Stimulated activated CD4-positive, alpha-beta T cell treated with anti-CD3 and anti-CD28 coated beads, Interleukin-1b, Interleukin-23, amount 100 ng/mL, for 48 hours (primary cell): ENCODE data around the gene CCDC78.
A peak's percentile ranks its signal among the peaks of the same experiment; 100 is the strongest.
"Not testable (repeated sequence)": the region's sequence is repeated elsewhere in the genome, so short reads cannot be mapped to it uniquely, and the experiment has no call there.

Experiments used
- DNase-seq: peaks from one replicate; pipeline ENCODE4 v3.0.0-alpha.2; 2020

The CCDC78 gene

GRCh38 chr16:760545-761343, 34.5 kb upstream of the CCDC78 start, which contains the start of gene MSLN:
Gene MSLN (plus strand): TSS chr16:760734. CDS start chr16:762681, 1,947 bp downstream.
- no peak for DNase-seq

GRCh38 chr16:760065-760464, 33.8 kb upstream of the CCDC78 start:
- no peak for DNase-seq

- no peak for DNase-seq
Measured at GRCh38 chr16:759110-759910, 33.1 kb upstream of the CCDC78 start.

GRCh38 chr16:756428-756827, 30.2 kb upstream of the CCDC78 start:
- DNase-seq = no peak

- DNase-seq = no peak
Measured at GRCh38 chr16:754656-755055, 28.4 kb upstream of the CCDC78 start.

- DNase-seq = not testable (repeated sequence)
Measured at GRCh38 chr16:754121-754607, 27.9 kb upstream of the CCDC78 start.

GRCh38 chr16:752007-752312, 25.7 kb upstream of the CCDC78 start:
- no peak for DNase-seq

GRCh38 chr16:751152-752006, 25.1 kb upstream of the CCDC78 start:
- no peak for DNase-seq

- no peak for DNase-seq
Measured at GRCh38 chr16:750485-750884, 24.2 kb upstream of the CCDC78 start.

- DNase-seq = no peak
Measured at GRCh38 chr16:749010-749409, 22.8 kb upstream of the CCDC78 start.

GRCh38 chr16:747978-748746, 21.9 kb upstream of the CCDC78 start:
- DNase-seq = no peak

GRCh38 chr16:746637-747036, 20.4 kb upstream of the CCDC78 start:
- no peak for DNase-seq

GRCh38 chr16:745739-746138, 19.5 kb upstream of the CCDC78 start:
- no peak for DNase-seq

- no peak for DNase-seq
Measured at GRCh38 chr16:743794-744500, 17.7 kb upstream of the CCDC78 start.

GRCh38 chr16:742894-743293, 16.7 kb upstream of the CCDC78 start:
- not testable (repeated sequence) for DNase-seq

- DNase-seq = no peak
Measured at GRCh38 chr16:741986-742629, 15.9 kb upstream of the CCDC78 start.

GRCh38 chr16:740764-741505, 14.7 kb upstream of the CCDC78 start, which contains the start of gene CIAO3:
Gene CIAO3 (minus strand): TSS chr16:740997. CDS start chr16:740985, 12 bp downstream.
- peak; percentile 94 for DNase-seq

GRCh38 chr16:740459-740763, 14.2 kb upstream of the CCDC78 start:
- DNase-seq = no peak

- DNase-seq = no peak
Measured at GRCh38 chr16:739560-740458, 13.6 kb upstream of the CCDC78 start.
